ENCODE measurements around the gene USP6NL.
"Not testable (repeated sequence)": the region's sequence is repeated elsewhere in the genome, so short reads cannot be mapped to it uniquely, and the experiment has no call there.

Gene USP6NL

GRCh38 chr10:11636697-11637303, 25.4 kb upstream of the USP6NL start:
- H3K4me3 ChIP-seq (IDR thresholded peaks at IDR 0.05; ENCODE audit: insufficient read depth, low read depth, low read length): no peak overlapping the region

GRCh38 chr10:11631890-11632587, 20.6 kb upstream of the USP6NL start:
- Histone ChIP-seq H3K4me2 (peak overlapping the region; percentile 63), H3K9ac (no peak overlapping the region), H3K36me3 (ENCODE audit: insufficient read depth) (no peaks in the 10 kb centered on the region), H3K27me3 (ENCODE audit: insufficient read depth, low read depth) (peaks cover 16% of the 10 kb centered on the region; the same call in 1 of the 2 replicates), H4K20me1 (ENCODE audit: insufficient read depth) (no peaks in the 10 kb centered on the region), H3K4me3 (IDR thresholded peaks at IDR 0.05; ENCODE audit: insufficient read depth, low read depth, low read length) (no peak overlapping the region), H3K4me1 (ENCODE audit: low read depth, poor library complexity, severe bottlenecking) (peaks cover 26% of the 10 kb centered on the region), H3K27ac (no peak overlapping the region), H3K79me2 (ENCODE audit: insufficient read depth, low read depth) (no peaks in the 10 kb centered on the region), H2AFZ (ENCODE audit: low read depth) (no peak overlapping the region)
- no peak for TF ChIP-seq CTCF (conservative IDR thresholded peaks at IDR 0.05; ENCODE audit: low read depth, low read length)

More at GRCh38 chr10:11636697-11637303, 25.4 kb upstream of the USP6NL start:
- Histone ChIP-seq H3K27me3 (ENCODE audit: insufficient read depth, low read depth) (peaks cover 15% of the 10 kb centered on the region; the same call in 1 of the 2 replicates), H3K4me2 (no peak overlapping the region), H4K20me1 (ENCODE audit: insufficient read depth) (no peaks in the 10 kb centered on the region), H2AFZ (ENCODE audit: low read depth) (no peak overlapping the region), H3K36me3 (ENCODE audit: insufficient read depth) (no peaks in the 10 kb centered on the region), H3K27ac (no peak overlapping the region), H3K4me1 (ENCODE audit: low read depth, poor library complexity, severe bottlenecking) (peaks cover 17% of the 10 kb centered on the region), H3K79me2 (ENCODE audit: insufficient read depth, low read depth) (no peaks in the 10 kb centered on the region), H3K9ac (no peak overlapping the region)
- TF ChIP-seq CTCF (conservative IDR thresholded peaks at IDR 0.05; ENCODE audit: low read depth, low read length): no peak

GRCh38 chr10:11631291-11631690, 19.8 kb upstream of the USP6NL start:
- TF ChIP-seq CTCF (conservative IDR thresholded peaks at IDR 0.05; ENCODE audit: low read depth, low read length): no peak
- Histone ChIP-seq H3K4me1 (ENCODE audit: low read depth, poor library complexity, severe bottlenecking) (peaks cover 26% of the 10 kb centered on the region), H3K4me2 (peak overlapping the region; percentile 63), H3K79me2 (ENCODE audit: insufficient read depth, low read depth) (no peaks in the 10 kb centered on the region), H4K20me1 (ENCODE audit: insufficient read depth) (no peaks in the 10 kb centered on the region), H3K9ac (no peak overlapping the region), H3K27me3 (ENCODE audit: insufficient read depth, low read depth) (peaks cover 16% of the 10 kb centered on the region; the same call in 1 of the 2 replicates), H2AFZ (ENCODE audit: low read depth) (no peak overlapping the region), H3K27ac (no peak overlapping the region), H3K4me3 (IDR thresholded peaks at IDR 0.05; ENCODE audit: insufficient read depth, low read depth, low read length) (no peak overlapping the region), H3K36me3 (ENCODE audit: insufficient read depth) (no peaks in the 10 kb centered on the region)

- H4K20me1 ChIP-seq (ENCODE audit: insufficient read depth): no peaks in the 10 kb centered on the region
- H3K79me2 ChIP-seq (ENCODE audit: insufficient read depth, low read depth): no peaks in the 10 kb centered on the region
- no peak for TF ChIP-seq CTCF (conservative IDR thresholded peaks at IDR 0.05; ENCODE audit: low read depth, low read length)
- H3K4me2 ChIP-seq: no peak overlapping the region
- H3K4me3 ChIP-seq (IDR thresholded peaks at IDR 0.05; ENCODE audit: insufficient read depth, low read depth, low read length): no peak overlapping the region
- no peak overlapping the region for H3K27ac ChIP-seq
- H2AFZ ChIP-seq (ENCODE audit: low read depth): no peak overlapping the region
- peaks cover 16% of the 10 kb centered on the region; the same call in 1 of the 2 replicates for H3K27me3 ChIP-seq (ENCODE audit: insufficient read depth, low read depth)
- peaks cover 33% of the 10 kb centered on the region for H3K4me1 ChIP-seq (ENCODE audit: low read depth, poor library complexity, severe bottlenecking)
- no peaks in the 10 kb centered on the region for H3K36me3 ChIP-seq (ENCODE audit: insufficient read depth)
- H3K9ac ChIP-seq: no peak overlapping the region
Observed at GRCh38 chr10:11629731-11630130, 18.3 kb upstream of the USP6NL start.

GRCh38 chr10:11627941-11628340, 16.5 kb upstream of the USP6NL start:
- not testable (repeated sequence) for H3K9ac ChIP-seq; H2AFZ ChIP-seq (ENCODE audit: low read depth); H3K36me3 ChIP-seq (ENCODE audit: insufficient read depth); H4K20me1 ChIP-seq (ENCODE audit: insufficient read depth); H3K27ac ChIP-seq; H3K4me2 ChIP-seq; H3K79me2 ChIP-seq (ENCODE audit: insufficient read depth, low read depth); H3K4me3 ChIP-seq (IDR thresholded peaks at IDR 0.05; ENCODE audit: insufficient read depth, low read depth, low read length); H3K27me3 ChIP-seq (ENCODE audit: insufficient read depth, low read depth)
- peaks cover 27% of the 10 kb centered on the region for H3K4me1 ChIP-seq (ENCODE audit: low read depth, poor library complexity, severe bottlenecking)

All from KMS-11 (cell line).